ENCODE data around the gene ANP32A.

ANP32A gene

GRCh38 chr15:68800875-68801274, 19.8 kb downstream of the ANP32A start:
- DNase-seq, result no peak

DNA sequence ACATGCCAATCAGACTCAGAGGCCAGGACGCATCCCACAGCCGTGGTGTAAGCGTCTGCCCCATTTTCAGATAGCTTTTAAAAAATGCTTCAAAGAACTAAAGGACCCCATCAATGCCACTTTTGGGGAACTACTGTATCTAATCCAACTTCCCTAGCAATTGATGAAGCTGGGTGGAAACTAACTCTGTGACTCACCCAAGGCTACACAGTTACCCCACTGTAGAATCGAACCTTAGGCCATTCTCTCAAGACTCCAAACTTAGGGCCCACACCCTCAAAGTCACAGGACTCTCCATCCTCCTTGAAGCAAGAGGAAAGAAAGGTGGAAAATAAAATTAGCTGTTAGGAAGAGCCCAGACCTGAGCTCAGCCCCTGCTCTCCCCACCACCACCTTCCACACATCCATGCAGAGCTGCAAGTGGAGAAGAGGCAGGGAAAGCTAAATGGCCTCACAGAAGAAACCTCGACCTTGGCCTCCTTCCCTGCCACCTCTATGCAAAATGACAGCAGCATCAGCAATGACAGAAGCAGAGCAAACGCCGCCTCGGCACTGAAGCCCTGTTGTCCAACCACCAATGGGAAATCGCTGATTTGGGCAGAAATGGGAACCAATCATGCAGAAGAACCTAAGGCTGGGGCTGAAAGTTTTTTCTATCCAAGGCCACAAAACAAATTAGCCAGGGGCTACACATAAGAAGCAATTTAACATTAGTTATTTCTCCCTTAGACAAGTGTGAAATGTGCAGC, 22.2 kb downstream of the ANP32A start:
- no peak for DNase-seq

DNA sequence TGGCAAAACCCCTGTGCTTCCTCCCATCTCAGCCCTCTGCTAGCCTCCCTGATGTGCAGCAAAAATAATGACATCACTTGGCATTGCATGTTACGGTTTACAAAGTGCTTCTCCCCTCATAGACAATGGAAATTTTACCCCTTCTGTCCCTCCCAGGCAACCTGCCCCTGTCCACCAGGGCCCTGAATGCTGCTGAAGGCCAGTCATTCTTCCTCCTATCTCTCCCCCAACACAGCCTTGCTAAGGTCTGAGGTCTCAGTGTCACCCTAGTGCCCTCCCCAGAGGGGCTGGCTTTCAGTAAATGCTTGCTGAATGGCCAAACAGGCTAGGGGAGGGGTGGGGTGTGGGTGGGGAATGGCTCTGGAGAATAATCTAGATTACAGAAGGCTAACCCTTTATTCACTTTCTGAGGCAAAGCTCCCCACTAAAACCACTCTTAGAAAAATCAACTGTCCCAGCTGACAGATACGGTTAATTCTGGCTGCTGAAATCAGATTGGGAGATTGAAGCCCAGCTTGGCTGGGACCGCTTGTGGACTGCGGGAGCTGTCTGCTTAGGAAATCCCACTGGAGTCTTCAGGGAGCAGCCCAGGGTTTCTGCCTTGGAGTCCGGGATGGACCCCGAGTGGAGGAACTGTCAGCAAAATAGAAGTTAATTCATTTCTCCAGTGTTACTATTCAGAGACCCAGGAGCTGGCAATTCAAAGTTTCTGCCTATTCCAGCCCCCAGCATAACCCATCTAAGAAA, 22.9 kb downstream of the ANP32A start:
- DNase-seq, result peak in 43 of 56 donors; percentile 12 to 86 (median 53)

- no peak for DNase-seq
These were observed 23.5 kb downstream of the ANP32A start for GRCh38 chr15:68797191-68797590.

DNA sequence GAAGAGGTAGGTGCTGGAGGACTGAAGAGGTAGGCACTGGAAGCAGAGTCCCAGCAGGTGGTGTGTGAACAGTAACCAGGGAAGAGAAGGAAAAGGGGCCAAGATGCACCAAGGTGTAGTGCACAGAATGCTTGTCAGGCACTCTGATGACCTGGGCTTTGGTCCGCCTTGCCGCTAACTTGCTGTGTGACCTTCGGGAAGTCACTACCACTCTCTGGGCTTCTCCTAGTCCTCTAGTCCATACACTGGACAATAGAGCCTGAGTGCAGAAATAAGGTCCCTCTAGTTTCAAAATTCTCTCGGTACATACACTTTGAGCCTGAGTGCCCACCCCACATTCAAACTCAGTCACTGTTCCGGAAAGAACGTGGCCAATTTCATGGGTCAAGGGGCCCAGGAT, 24.1 kb downstream of the ANP32A start:
- DNase-seq, result no peak

DNA sequence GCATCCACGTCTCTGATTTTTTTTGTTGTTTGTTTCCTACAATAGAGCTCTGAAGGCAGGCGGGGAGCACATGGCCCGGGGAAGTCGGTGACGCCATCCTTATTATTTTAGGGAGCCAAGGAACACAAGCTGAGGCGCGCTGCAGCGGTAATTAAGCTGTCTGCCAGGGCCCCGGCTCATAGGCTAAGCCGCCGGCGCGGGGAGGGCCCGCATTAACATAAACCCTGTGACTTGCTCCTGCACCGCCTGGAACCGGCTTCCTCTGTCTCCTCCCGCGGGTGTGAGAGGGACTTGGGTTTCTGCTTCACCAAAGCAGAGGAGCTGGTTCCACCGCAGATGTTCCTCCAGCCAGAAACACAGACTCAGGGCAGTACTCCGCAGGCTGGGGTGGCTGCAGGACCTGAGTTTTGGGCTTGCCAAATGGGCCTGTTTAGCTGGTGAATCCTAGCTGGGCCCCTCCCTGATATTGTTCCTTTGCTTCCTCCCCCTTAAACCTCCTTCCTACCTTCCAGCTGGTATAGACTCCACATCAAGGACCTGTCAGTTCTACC, 25.3 kb downstream of the ANP32A start:
- DNase-seq, result peak; percentile 43 to 96 (median 88)

DNA sequence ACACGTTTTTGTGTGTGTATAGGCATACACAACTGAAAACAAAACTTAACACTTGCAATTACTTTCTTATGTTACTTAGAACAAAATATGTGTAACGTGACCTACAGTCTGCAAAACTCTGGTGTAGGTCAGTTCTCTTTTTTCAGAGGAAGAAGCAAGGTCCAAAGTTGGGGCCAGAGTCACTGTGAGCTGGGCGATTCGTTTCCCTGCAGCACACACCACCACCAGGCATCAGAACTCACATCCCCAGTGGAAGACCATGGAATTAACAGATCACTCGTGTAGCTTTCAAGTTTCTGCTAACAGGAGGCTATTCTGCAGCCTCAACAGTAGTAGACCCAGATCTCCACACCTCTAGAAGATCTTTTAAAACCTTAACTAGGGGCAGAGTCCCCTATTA, 25.8 kb downstream of the ANP32A start:
- DNase-seq, result peak in 3 of 56 donors; percentile 29 to 33 (median 31)

- DNase-seq, result no peak
These were observed 26.4 kb downstream of the ANP32A start for GRCh38 chr15:68794307-68794706.

- DNase-seq, result peak in 2 of 56 donors; percentile 13 to 27
These were observed 26.9 kb downstream of the ANP32A start for GRCh38 chr15:68793776-68794175.

DNA sequence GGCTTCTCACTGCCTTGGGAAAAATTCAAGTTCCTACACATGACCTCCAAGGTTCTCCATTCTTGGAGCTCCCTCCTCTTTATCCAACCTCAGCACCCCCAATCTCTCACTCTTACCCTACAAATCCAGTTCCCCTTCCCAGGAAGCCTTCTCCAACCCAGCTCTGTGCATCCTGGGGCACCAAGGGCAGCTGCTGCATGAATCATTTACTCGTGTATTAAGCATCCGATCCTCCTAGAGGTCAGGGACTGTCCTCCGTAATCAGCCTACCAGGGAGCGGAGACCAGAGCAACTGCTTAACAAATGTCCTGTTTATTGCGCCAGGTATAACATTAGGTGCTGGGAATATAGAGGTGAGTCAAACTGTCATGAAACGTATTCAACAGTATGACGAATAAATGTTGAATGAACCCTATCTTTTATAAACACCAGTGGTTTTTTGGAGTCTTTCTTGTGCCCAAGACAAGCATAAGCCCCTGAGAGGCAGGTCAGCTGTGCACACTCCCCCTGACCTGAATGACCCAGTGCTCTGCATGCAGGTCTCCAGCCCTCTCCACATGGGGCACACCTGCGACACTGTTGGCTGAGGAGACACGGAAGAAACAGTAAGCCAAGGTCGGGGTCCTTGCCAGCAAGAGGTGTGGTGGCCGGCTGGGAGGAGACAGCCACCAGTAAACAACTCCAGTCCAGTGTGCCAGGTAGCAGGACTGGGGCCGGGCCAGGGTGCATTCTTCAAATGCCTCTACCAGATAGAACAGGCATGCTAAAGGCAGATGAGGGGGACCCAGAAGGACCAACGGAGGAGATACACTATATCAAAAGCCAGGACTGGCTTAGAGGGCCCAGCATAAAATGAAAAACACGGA, 27.6 kb downstream of the ANP32A start:
- no peak for DNase-seq

- DNase-seq, result no peak
These were observed 29.0 kb downstream of the ANP32A start for GRCh38 chr15:68791431-68792283.

DNA sequence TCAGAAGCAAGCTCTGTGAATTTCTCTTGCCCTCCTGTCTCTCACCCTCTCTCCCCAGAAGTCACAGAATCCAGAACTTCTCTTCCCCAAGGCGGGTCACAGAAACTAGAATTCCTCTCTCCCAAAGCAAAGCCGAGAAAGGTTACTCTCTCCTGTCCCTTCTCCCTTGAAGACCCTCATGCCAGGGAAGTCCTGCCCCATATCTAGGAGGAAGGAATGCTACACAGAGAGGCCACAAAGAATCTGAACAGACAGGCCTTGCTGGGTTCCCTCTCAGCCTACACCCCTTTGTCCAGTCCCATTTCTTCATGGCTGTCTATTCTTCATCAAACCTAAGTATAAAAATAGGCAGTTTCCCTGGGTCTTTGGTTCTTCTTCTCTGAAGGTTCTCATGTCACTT, 29.8 kb downstream of the ANP32A start:
- DNase-seq, result no peak

DNA sequence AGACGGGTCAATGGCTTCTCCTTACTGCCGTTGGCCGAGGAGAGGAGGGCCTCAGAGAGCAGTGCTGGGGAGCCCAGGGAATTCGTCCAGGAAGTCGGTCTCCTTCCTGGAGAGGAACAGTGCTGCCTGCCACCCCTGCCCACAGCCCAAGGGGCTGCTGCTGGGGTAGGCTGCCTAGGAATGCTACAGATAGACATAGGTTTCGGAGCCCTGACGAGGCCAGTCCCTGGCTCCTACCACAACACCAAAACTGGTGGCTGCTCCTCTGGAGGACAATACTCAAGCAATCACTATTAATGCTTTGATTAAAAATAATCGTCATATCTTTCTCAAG, 30.5 kb downstream of the ANP32A start:
- DNase-seq, result no peak

- DNase-seq, result peak in 8 of 56 donors; percentile 14 to 53 (median 20)
These were observed 31.0 kb downstream of the ANP32A start for GRCh38 chr15:68789534-68790241.

- no peak for DNase-seq
These were observed 31.6 kb downstream of the ANP32A start for GRCh38 chr15:68789091-68789490.

DNA sequence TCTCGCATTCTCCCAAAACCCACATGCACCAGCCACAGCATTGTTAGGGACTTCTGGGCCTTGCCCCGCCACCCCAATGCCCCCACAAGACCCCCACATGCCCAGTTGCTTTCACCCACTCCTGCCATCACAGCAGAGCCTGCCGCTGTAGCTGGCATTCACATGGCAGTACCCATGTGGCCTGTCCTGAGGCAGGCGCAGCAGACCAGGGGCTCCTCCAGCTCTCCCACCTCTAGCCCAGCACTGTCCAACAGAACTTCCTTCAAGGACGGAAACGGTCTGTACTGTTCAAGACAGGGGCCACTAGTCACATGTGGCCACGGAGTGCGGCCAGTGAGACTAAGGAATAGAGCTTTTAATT, 32.5 kb downstream of the ANP32A start:
- no peak for DNase-seq

GRCh38 chr15:68787609-68788263, 33.0 kb downstream of the ANP32A start:
- no peak for DNase-seq

- no peak for DNase-seq
These were observed 33.9 kb downstream of the ANP32A start for GRCh38 chr15:68786753-68787152.

DNA sequence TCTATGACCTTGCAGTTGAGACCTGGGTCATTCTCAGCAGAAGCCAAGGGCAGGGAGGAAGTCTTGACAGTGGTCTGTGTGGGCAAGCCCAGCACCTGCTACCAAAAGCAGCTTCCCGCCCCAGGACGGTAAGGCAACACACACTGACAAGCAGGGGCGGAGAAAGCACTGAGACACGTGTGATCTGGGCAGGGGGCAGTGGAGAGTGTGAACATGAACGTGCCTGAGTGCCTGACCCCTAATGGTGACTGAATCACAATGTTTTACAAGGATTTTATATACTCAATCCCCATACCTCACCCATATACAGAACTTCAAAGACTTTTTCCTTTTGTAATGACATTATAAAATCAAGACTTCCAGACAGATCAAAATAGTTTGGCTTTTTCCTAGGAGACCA, 35.2 kb downstream of the ANP32A start:
- no peak for DNase-seq

DNA sequence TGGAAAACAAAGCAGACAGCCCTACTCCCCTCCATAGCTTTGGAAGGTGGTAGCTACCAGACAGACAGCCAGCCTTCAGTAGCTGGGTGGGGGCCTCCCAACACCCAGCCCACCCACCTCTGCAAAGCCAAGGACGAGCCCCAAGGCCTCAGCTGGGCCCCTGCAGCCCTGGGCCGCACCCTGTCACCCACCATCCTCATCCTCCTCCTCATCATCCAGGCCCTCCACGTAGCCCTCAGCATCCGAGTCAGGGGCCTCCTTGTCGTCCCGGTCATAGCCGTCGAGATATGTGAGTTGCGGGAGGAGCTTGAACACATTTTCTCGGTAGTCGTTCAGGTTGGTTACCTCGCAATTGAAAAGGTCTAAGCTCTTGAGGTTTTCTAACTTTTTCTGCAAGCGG, 36.5 kb downstream of the ANP32A start:
- DNase-seq, result no peak
